ENCODE results near the gene ALDOA. TPM values are rescaled to one million over a fixed set of nuclear protein-coding genes. Genes with fewer than 3 reads are reported as not detected.

The ALDOA gene
- total and polyA plus RNA-seq, 9 of the 15 experiments (the other 6 are each of a cell fraction or from before 2014, with no cell fraction given) = 311 to 2,224 (median 1,293) TPM

- Histone ChIP-seq H4K20me1 (replicated peaks; ENCODE audit: control insufficient read depth, insufficient read depth, low read length) (peaks cover 13% of the 10 kb centered on the region; the same call in 1 of the 2 replicates), H3K4me1 (replicated peaks in 1 of 2; ENCODE audit: control insufficient read depth in 2 of 2, insufficient read depth in 2 of 2, low read length in 2 of 2) (peaks cover 0 to 34% of the 10 kb centered on the region in 2 experiments; a peak in 2 of 5 replicates), H3K9ac (ENCODE audit: insufficient read depth in 1 of 2, low read depth in 2 of 2, low read length in 2 of 2) (peak overlapping the region in 1 of 2 experiments; percentile 35; a peak in 2 of 4 replicates), H3K4me3 (no peak overlapping the region), H3K27ac (ENCODE audit: extremely low read depth, low read depth, low read length) (no peak overlapping the region), H3K79me2 (ENCODE audit: control insufficient read depth, insufficient read depth, low read length) (no peaks in the 10 kb centered on the region), H3K27me3 (ENCODE audit: control insufficient read depth in 2 of 2, insufficient read depth in 2 of 2, low read length in 2 of 2) (peaks cover 17 to 77% of the 10 kb centered on the region in 2 experiments), H3K9me3 (replicated peaks; ENCODE audit: control insufficient read depth, insufficient read depth, low read depth, low read length) (no peaks in the 10 kb centered on the region), H3K4me2 (ENCODE audit: insufficient read depth, low read length) (no peak overlapping the region), H3K36me3 (ENCODE audit: control insufficient read depth, insufficient read depth, low read length) (no peaks in the 10 kb centered on the region), H3K9me1 (ENCODE audit: control insufficient read depth, insufficient read depth, low read length) (peaks cover 4% of the 10 kb centered on the region), H2AFZ (ENCODE audit: low read depth, low read length) (no peak overlapping the region)
- CTCF ChIA-PET (ENCODE audit: low intra/inter-chr PET ratio) = no interaction called here
- intact Hi-C loops (cut with micrococcal nuclease) = loop anchor here (10.0 kb wide), 1 partner anchor 212 kb away; the partner anchor contains the start of genes PAGR1 and PRRT2
- no peak for ATAC-seq
- WGBS (ENCODE audit: insufficient coverage, low coverage, missing lambda C conversion rate) = 4% methylated on average over 15 of the region's 18 CpGs
- in situ Hi-C loops (cut with MboI) = loop anchor here (10.0 kb wide), 1 partner anchor 332 kb away; no protein-coding TSS in a partner anchor
- BruUV-seq (replicated peaks) = no TSS peak
- no peak for DNase-seq (ENCODE audit: extremely low read depth in 1 of 4, low spot score in 3 of 4)
- FAIRE-seq = no peak
- TF ChIP-seq, protein P1, sequence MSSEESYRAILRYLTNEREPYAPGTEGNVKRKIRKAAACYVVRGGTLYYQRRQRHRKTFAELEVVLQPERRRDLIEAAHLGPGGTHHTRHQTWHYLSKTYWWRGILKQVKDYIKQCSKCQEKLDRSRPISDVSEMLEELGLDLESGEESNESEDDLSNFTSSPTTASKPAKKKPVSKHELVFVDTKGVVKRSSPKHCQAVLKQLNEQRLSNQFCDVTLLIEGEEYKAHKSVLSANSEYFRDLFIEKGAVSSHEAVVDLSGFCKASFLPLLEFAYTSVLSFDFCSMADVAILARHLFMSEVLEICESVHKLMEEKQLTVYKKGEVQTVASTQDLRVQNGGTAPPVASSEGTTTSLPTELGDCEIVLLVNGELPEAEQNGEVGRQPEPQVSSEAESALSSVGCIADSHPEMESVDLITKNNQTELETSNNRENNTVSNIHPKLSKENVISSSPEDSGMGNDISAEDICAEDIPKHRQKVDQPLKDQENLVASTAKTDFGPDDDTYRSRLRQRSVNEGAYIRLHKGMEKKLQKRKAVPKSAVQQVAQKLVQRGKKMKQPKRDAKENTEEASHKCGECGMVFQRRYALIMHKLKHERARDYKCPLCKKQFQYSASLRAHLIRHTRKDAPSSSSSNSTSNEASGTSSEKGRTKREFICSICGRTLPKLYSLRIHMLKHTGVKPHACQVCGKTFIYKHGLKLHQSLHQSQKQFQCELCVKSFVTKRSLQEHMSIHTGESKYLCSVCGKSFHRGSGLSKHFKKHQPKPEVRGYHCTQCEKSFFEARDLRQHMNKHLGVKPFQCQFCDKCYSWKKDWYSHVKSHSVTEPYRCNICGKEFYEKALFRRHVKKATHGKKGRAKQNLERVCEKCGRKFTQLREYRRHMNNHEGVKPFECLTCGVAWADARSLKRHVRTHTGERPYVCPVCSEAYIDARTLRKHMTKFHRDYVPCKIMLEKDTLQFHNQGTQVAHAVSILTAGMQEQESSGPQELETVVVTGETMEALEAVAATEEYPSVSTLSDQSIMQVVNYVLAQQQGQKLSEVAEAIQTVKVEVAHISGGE (CRISPR knock-in tag; IDR thresholded peaks at IDR 0.05) = no peak
- TF ChIP-seq GABPA (tag; conservative IDR thresholded peaks at IDR 0.05; ENCODE audit: low read depth) = no peak
- POLR2A ChIA-PET = interaction anchor here (0.6 kb wide), 1 partner anchor 154 kb away, joined by 5 read pairs; no protein-coding TSS in a partner anchor
These were observed 39.1 kb upstream of the ALDOA start for GRCh38 chr16:30026449-30026848.

All from K562 (cell line).